ENCODE measurements around the gene MGAT4B. TPM values are rescaled to one million over a fixed set of nuclear protein-coding genes. Genes with fewer than 3 reads are reported as not detected.

Gene MGAT4B
- total RNA-seq, 1 donor from 2014 or later = 93.3 TPM

- DNase-seq (no peak), ATAC-seq (ENCODE audit: poor library complexity) (no peak)
- intact Hi-C loops (cut with DNase I) = no loop called here
Observed at GRCh38 chr5:179788193-179788854, 18.3 kb downstream of the MGAT4B start.

GRCh38 chr5:179786861-179787260 lies 19.8 kb downstream of the MGAT4B start:
- no peak for DNase-seq
- intact Hi-C loops (cut with DNase I) = no loop called here
- ATAC-seq (ENCODE audit: poor library complexity) = no peak

GRCh38 chr5:179783128-179783527 lies 23.5 kb downstream of the MGAT4B start:
- DNase-seq = no peak
- intact Hi-C loops (cut with DNase I) = no loop called here
- ATAC-seq (ENCODE audit: poor library complexity) = no peak

- ATAC-seq (ENCODE audit: poor library complexity) (peak; percentile 29), DNase-seq (peak; percentile 19)
- intact Hi-C loops (cut with DNase I) = no loop called here
Observed at GRCh38 chr5:179781846-179782245, 24.8 kb downstream of the MGAT4B start.

- peak; percentile 30 for ATAC-seq (ENCODE audit: poor library complexity)
- intact Hi-C loops (cut with DNase I) = no loop called here
- peak; percentile 58 for DNase-seq
Observed at GRCh38 chr5:179780362-179780761, 26.3 kb downstream of the MGAT4B start.

GRCh38 chr5:179779826-179780225 lies 26.8 kb downstream of the MGAT4B start:
- ATAC-seq (ENCODE audit: poor library complexity) = no peak
- intact Hi-C loops (cut with DNase I) = no loop called here
- DNase-seq = peak; percentile 24

GRCh38 chr5:179778591-179778990 lies 28.1 kb downstream of the MGAT4B start:
- intact Hi-C loops (cut with DNase I) = no loop called here
- DNase-seq (no peak), ATAC-seq (ENCODE audit: poor library complexity) (no peak)

- ATAC-seq (ENCODE audit: poor library complexity) = peak; percentile 26
- intact Hi-C loops (cut with DNase I) = no loop called here
- peak; percentile 30 for DNase-seq
Observed at GRCh38 chr5:179777909-179778308, 28.8 kb downstream of the MGAT4B start.

GRCh38 chr5:179777456-179777855 lies 29.2 kb downstream of the MGAT4B start:
- no peak for ATAC-seq (ENCODE audit: poor library complexity)
- DNase-seq = peak; percentile 31
- intact Hi-C loops (cut with DNase I) = no loop called here

- DNase-seq (no peak), ATAC-seq (ENCODE audit: poor library complexity) (peak; percentile 36)
- intact Hi-C loops (cut with DNase I) = no loop called here
Observed at GRCh38 chr5:179776411-179776938, 30.2 kb downstream of the MGAT4B start.

- no peak for DNase-seq
- intact Hi-C loops (cut with DNase I) = no loop called here
- no peak for ATAC-seq (ENCODE audit: poor library complexity)
Observed at GRCh38 chr5:179774442-179774841, 32.2 kb downstream of the MGAT4B start.

- intact Hi-C loops (cut with DNase I) = no loop called here
- ATAC-seq (ENCODE audit: poor library complexity) = no peak
- DNase-seq = no peak
Observed at GRCh38 chr5:179773686-179774040, 33.0 kb downstream of the MGAT4B start.

GRCh38 chr5:179772351-179772750 lies 34.3 kb downstream of the MGAT4B start:
- no peak for ATAC-seq (ENCODE audit: poor library complexity)
- intact Hi-C loops (cut with DNase I) = no loop called here
- no peak for DNase-seq

GRCh38 chr5:179771311-179771895 lies 35.3 kb downstream of the MGAT4B start:
- intact Hi-C loops (cut with DNase I) = no loop called here
- ATAC-seq (ENCODE audit: poor library complexity) = no peak

GRCh38 chr5:179769796-179770195 lies 36.9 kb downstream of the MGAT4B start:
- DNase-seq (no peak), ATAC-seq (ENCODE audit: poor library complexity) (no peak)
- intact Hi-C loops (cut with DNase I) = no loop called here

More at GRCh38 chr5:179771311-179771895, 35.3 kb downstream of the MGAT4B start:
- DNase-seq = no peak

- ATAC-seq (ENCODE audit: poor library complexity) (no peak), DNase-seq (no peak)
- intact Hi-C loops (cut with DNase I) = no loop called here
Observed at GRCh38 chr5:179769271-179769670, 37.4 kb downstream of the MGAT4B start.

- ATAC-seq (ENCODE audit: poor library complexity) (peak; percentile 36), DNase-seq (no peak)
- intact Hi-C loops (cut with DNase I) = no loop called here
Observed at GRCh38 chr5:179768326-179769085, 38.2 kb downstream of the MGAT4B start.

GRCh38 chr5:179767496-179768100 lies 39.1 kb downstream of the MGAT4B start:
- no peak for DNase-seq
- no peak for ATAC-seq (ENCODE audit: poor library complexity)
- intact Hi-C loops (cut with DNase I) = no loop called here

GRCh38 chr5:179766726-179767455 lies 39.8 kb downstream of the MGAT4B start:
- ATAC-seq (ENCODE audit: poor library complexity) (no peak), DNase-seq (no peak)
- intact Hi-C loops (cut with DNase I) = no loop called here
